ENCODE data around the gene PRPF38A.

PRPF38A gene

GRCh38 chr1:52404116-52404974, at the start of gene PRPF38A, which contains the start of gene ORC1:
Gene PRPF38A (plus strand): TSS chr1:52404602. CDS start chr1:52404750, 148 bp downstream.
Gene ORC1 (minus strand): TSS chr1:52404423. CDS start chr1:52402223, 2,200 bp downstream.
- Histone ChIP-seq H3K36me3 (ENCODE audit: insufficient read depth, low read length) (peaks cover 52% of the 10 kb centered on the region), H3K4me3 (peak within 1 kb of the TSS; percentile 90)

GRCh38 chr1:52355436-52355835, 49.0 kb upstream of the PRPF38A start:
- Histone ChIP-seq H3K9me3 (ENCODE audit: low read depth, low read length) (no peaks in the 10 kb centered on the region), H3K9ac (ENCODE audit: insufficient read length) (no peak overlapping the region), H3K27ac (no peak overlapping the region), H3K36me3 (ENCODE audit: insufficient read depth, low read length) (peaks cover 77% of the 10 kb centered on the region), H3K4me3 (no peak overlapping the region)
- DNase-seq (ENCODE audit: low read depth, low spot score), result no peak
- TF ChIP-seq POLR2AphosphoS5 (IDR thresholded peaks at IDR 0.05; ENCODE audit: borderline replicate concordance, low read depth, low read length) (no peak), FOXP2 (optimal IDR thresholded peaks at IDR 0.05; ENCODE audit: control extremely low read depth, extremely low read length, insufficient read depth) (no peak), EZH2 (IDR thresholded peaks at IDR 0.05) (no peak)

More at GRCh38 chr1:52404116-52404974, at the start of gene PRPF38A, which contains the start of gene ORC1:
- peak; percentile 85 for DNase-seq (ENCODE audit: low read depth, low spot score)
- Histone ChIP-seq H3K9me3 (ENCODE audit: low read depth, low read length) (no peaks in the 10 kb centered on the region), H3K27ac (peak within 1 kb of the TSS; percentile 77), H3K9ac (ENCODE audit: insufficient read length) (peak within 1 kb of the TSS; percentile 95)
- TF ChIP-seq POLR2AphosphoS5 (IDR thresholded peaks at IDR 0.05; ENCODE audit: borderline replicate concordance, low read depth, low read length), result peak; percentile 94
- peak; percentile 94 for TF ChIP-seq FOXP2 (optimal IDR thresholded peaks at IDR 0.05; ENCODE audit: control extremely low read depth, extremely low read length, insufficient read depth)
- TF ChIP-seq EZH2 (IDR thresholded peaks at IDR 0.05), result no peak

- H3K36me3 ChIP-seq (ENCODE audit: insufficient read depth, low read length), result peaks cover 83% of the 10 kb centered on the region
- TF ChIP-seq EZH2 (IDR thresholded peaks at IDR 0.05) (no peak), FOXP2 (optimal IDR thresholded peaks at IDR 0.05; ENCODE audit: control extremely low read depth, extremely low read length, insufficient read depth) (no peak), POLR2AphosphoS5 (IDR thresholded peaks at IDR 0.05; ENCODE audit: borderline replicate concordance, low read depth, low read length) (no peak)
- no peak overlapping the region for H3K4me3 ChIP-seq
- DNase-seq (ENCODE audit: low read depth, low spot score), result no peak
- no peak overlapping the region for H3K27ac ChIP-seq
- no peaks in the 10 kb centered on the region for H3K9me3 ChIP-seq (ENCODE audit: low read depth, low read length)
- H3K9ac ChIP-seq (ENCODE audit: insufficient read length), result no peak overlapping the region
These were observed 48.4 kb upstream of the PRPF38A start for GRCh38 chr1:52355847-52356505.

- DNase-seq (ENCODE audit: low read depth, low spot score), result no peak
- Histone ChIP-seq H3K9me3 (ENCODE audit: low read depth, low read length) (no peaks in the 10 kb centered on the region), H3K9ac (ENCODE audit: insufficient read length) (no peak overlapping the region), H3K27ac (no peak overlapping the region), H3K36me3 (ENCODE audit: insufficient read depth, low read length) (peaks cover 85% of the 10 kb centered on the region), H3K4me3 (no peak overlapping the region)
- no peak for TF ChIP-seq POLR2AphosphoS5 (IDR thresholded peaks at IDR 0.05; ENCODE audit: borderline replicate concordance, low read depth, low read length)
- no peak for TF ChIP-seq EZH2 (IDR thresholded peaks at IDR 0.05)
- no peak for TF ChIP-seq FOXP2 (optimal IDR thresholded peaks at IDR 0.05; ENCODE audit: control extremely low read depth, extremely low read length, insufficient read depth)
These were observed 47.5 kb upstream of the PRPF38A start for GRCh38 chr1:52356818-52357355.

DNA sequence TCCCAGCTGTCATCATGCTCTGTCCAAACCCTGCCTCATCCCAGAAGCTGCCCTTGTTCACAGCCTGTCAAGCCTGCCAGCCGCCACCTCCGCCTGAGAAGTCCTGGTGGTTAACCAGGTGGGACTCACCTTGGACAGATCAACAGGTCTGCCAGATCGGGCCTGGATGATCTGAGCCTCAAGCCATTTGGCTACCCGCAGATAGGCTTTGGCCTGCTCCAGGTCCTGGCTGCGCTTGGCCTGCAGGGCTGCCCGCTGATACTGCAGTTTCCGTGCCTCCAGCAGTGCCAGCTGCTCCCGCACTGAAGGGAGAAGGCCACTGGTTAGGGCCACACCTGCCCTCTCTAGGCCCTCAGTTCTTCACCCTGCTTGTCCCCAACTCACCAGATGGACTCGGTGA, 47.0 kb upstream of the PRPF38A start:
- TF ChIP-seq EZH2 (IDR thresholded peaks at IDR 0.05) (no peak), FOXP2 (optimal IDR thresholded peaks at IDR 0.05; ENCODE audit: control extremely low read depth, extremely low read length, insufficient read depth) (no peak), POLR2AphosphoS5 (IDR thresholded peaks at IDR 0.05; ENCODE audit: borderline replicate concordance, low read depth, low read length) (no peak)
- H3K36me3 ChIP-seq (ENCODE audit: insufficient read depth, low read length), result peaks cover 89% of the 10 kb centered on the region
- no peak overlapping the region for H3K27ac ChIP-seq
- no peaks in the 10 kb centered on the region for H3K9me3 ChIP-seq (ENCODE audit: low read depth, low read length)
- no peak overlapping the region for H3K4me3 ChIP-seq
- DNase-seq (ENCODE audit: low read depth, low spot score), result no peak
- H3K9ac ChIP-seq (ENCODE audit: insufficient read length), result no peak overlapping the region

DNA sequence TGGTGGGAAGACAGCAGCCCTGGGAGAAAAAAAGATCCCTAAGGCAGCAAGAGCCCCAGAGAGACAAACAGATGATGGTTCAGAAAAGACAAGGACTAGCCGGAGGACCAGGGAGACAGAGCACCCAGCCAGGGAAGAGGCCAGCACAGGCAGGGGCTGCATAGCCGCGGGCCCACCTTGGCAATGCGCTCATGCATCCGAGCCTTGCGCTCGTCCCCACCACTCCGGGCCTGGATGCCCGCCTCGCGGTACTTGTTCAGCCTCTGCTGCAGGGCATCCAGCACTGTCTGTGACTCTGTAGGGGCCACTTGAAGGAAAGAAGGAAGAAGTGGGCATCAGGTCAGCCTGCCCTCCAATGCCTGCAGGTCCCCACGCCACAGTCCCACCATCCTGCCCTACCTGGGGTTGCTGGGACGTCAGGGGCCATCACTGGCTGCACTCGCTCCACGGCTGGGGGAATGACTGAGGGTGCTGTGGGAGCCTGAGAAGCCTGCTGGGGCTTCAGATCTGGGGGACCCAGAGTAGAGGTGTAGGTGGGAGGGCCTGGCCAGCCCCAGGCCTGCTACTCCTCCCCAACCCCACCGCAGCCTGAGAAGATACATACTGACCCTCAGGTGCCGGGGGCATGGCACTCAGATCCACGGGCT, 45.4 kb upstream of the PRPF38A start:
- Histone ChIP-seq H3K9ac (ENCODE audit: insufficient read length) (no peak overlapping the region), H3K27ac (no peak overlapping the region), H3K9me3 (ENCODE audit: low read depth, low read length) (no peaks in the 10 kb centered on the region), H3K36me3 (ENCODE audit: insufficient read depth, low read length) (peaks cover 81% of the 10 kb centered on the region), H3K4me3 (no peak overlapping the region)
- TF ChIP-seq EZH2 (IDR thresholded peaks at IDR 0.05), result no peak
- TF ChIP-seq POLR2AphosphoS5 (IDR thresholded peaks at IDR 0.05; ENCODE audit: borderline replicate concordance, low read depth, low read length), result no peak
- no peak for TF ChIP-seq FOXP2 (optimal IDR thresholded peaks at IDR 0.05; ENCODE audit: control extremely low read depth, extremely low read length, insufficient read depth)
- DNase-seq (ENCODE audit: low read depth, low spot score), result no peak

DNA sequence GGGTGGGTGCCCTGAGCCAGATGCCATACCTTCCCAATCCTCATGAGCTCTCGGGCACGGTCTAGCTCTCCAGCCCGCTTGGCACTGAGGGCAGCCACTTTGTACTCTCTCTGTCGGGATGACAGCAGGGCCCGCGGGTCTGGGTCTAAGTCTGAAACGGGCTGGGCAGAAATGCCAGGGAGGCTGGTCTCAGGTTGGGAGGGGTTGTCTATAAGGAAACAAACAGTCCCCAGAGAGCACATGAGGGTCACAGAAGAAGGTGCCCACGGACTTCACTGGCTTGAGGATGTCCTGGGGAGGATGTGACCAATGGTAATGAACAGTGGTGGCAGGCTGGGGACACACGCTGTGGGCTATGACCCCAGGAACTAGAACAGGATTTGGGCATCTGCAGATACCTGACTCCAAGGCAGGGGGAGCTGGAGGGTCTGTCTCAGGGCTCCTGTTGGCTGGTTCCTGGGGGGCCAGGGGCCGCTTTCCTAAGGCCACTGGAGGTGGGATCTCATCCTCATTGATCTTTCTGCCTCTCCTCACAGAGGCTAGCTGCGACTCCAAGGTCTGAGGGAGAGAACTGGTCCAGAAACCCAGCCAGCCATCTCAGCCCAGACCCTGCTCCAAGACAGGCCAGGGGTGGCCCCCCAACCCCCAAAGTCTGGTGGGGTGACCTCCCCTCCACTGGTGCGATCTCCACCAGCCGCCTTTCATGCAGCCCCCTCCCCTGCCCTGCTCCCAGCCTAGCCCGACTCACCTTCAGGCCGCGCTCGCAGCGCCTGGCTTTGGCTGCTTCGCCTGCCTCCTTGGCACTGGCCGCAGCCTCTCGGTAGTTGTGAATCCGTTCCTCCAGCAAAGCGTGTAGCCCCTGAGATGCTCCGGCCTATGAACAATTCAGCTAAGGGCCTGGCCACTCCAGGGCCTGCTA, 44.5 kb upstream of the PRPF38A start:
- H3K27ac ChIP-seq, result no peak overlapping the region
- H3K4me3 ChIP-seq, result no peak overlapping the region
- H3K36me3 ChIP-seq (ENCODE audit: insufficient read depth, low read length), result peaks cover 72% of the 10 kb centered on the region
- H3K9me3 ChIP-seq (ENCODE audit: low read depth, low read length), result no peaks in the 10 kb centered on the region
- no peak for DNase-seq (ENCODE audit: low read depth, low spot score)
- no peak overlapping the region for H3K9ac ChIP-seq (ENCODE audit: insufficient read length)
- TF ChIP-seq FOXP2 (optimal IDR thresholded peaks at IDR 0.05; ENCODE audit: control extremely low read depth, extremely low read length, insufficient read depth) (no peak), POLR2AphosphoS5 (IDR thresholded peaks at IDR 0.05; ENCODE audit: borderline replicate concordance, low read depth, low read length) (no peak), EZH2 (IDR thresholded peaks at IDR 0.05) (no peak)

All from SK-N-MC (cell line).